ENCODE data around the gene OR6N1. TPM values are rescaled to one million over a fixed set of nuclear protein-coding genes. Genes with fewer than 3 reads are reported as not detected.

The OR6N1 gene
- total RNA-seq, 2 donors from 2014 or later: not detected

GRCh38 chr1:158781104-158781503 lies 9.1 kb upstream of the OR6N1 start, which contains the start of gene OR6N2:
Gene OR6N2 (minus strand): TSS chr1:158781204. CDS start chr1:158777635, 3,569 bp downstream.
- no peak within 1 kb of the TSS for H3K27ac ChIP-seq
- H3K4me1 ChIP-seq (ENCODE audit: control insufficient read depth in 1 of 2, low read depth in 2 of 2): no peaks in the 10 kb centered on the region
- H3K9me3 ChIP-seq: no peaks in the 10 kb centered on the region
- ATAC-seq (ENCODE audit: insufficient number of reproducible peaks, low FRiP score, low read depth) (no peak), DNase-seq (ENCODE audit: low spot score) (no peak)
- TF ChIP-seq CTCF (IDR thresholded peaks at IDR 0.05): no peak
- no peaks in the 10 kb centered on the region for H3K27me3 ChIP-seq (replicated peaks; ENCODE audit: insufficient read depth)
- no peaks in the 10 kb centered on the region for H3K36me3 ChIP-seq
- H3K4me3 ChIP-seq: no peak within 1 kb of the TSS

GRCh38 chr1:158754420-158754819 lies 17.6 kb downstream of the OR6N1 start, which contains the start of gene OR6K6:
Gene OR6K6 (plus strand): TSS chr1:158754720. CDS start chr1:158754888, 168 bp downstream.
- no peaks in the 10 kb centered on the region for H3K36me3 ChIP-seq
- DNase-seq (ENCODE audit: low spot score) (no peak), ATAC-seq (ENCODE audit: insufficient number of reproducible peaks, low FRiP score, low read depth) (no peak)
- no peak within 1 kb of the TSS for H3K4me3 ChIP-seq
- no peak within 1 kb of the TSS for H3K27ac ChIP-seq
- no peaks in the 10 kb centered on the region for H3K27me3 ChIP-seq (replicated peaks; ENCODE audit: insufficient read depth)
- no peaks in the 10 kb centered on the region for H3K4me1 ChIP-seq (ENCODE audit: control insufficient read depth in 1 of 2, low read depth in 2 of 2)
- H3K9me3 ChIP-seq: no peaks in the 10 kb centered on the region
- no peak for TF ChIP-seq CTCF (IDR thresholded peaks at IDR 0.05)

- no peaks in the 10 kb centered on the region for H3K9me3 ChIP-seq
- TF ChIP-seq CTCF (IDR thresholded peaks at IDR 0.05): no peak
- no peak for DNase-seq (ENCODE audit: low spot score)
- ATAC-seq (ENCODE audit: insufficient number of reproducible peaks, low FRiP score, low read depth): no peak
- no peaks in the 10 kb centered on the region for H3K4me1 ChIP-seq (ENCODE audit: control insufficient read depth in 1 of 2, low read depth in 2 of 2)
- H3K36me3 ChIP-seq: no peaks in the 10 kb centered on the region
- no peak overlapping the region for H3K27ac ChIP-seq
- no peaks in the 10 kb centered on the region for H3K27me3 ChIP-seq (replicated peaks; ENCODE audit: insufficient read depth)
- H3K4me3 ChIP-seq: no peak overlapping the region
Observed at GRCh38 chr1:158752155-158752712, 19.8 kb downstream of the OR6N1 start.

- ATAC-seq (ENCODE audit: insufficient number of reproducible peaks, low FRiP score, low read depth): no peak
- no peak for TF ChIP-seq CTCF (IDR thresholded peaks at IDR 0.05)
Observed at GRCh38 chr1:158735848-158736247, 36.1 kb downstream of the OR6N1 start.

GRCh38 chr1:158732524-158732923 lies 39.5 kb downstream of the OR6N1 start:
- no peaks in the 10 kb centered on the region for H3K4me1 ChIP-seq (ENCODE audit: control insufficient read depth in 1 of 2, low read depth in 2 of 2)
- TF ChIP-seq CTCF (IDR thresholded peaks at IDR 0.05): no peak
- ATAC-seq (ENCODE audit: insufficient number of reproducible peaks, low FRiP score, low read depth) (no peak), DNase-seq (ENCODE audit: low spot score) (no peak)
- no peak overlapping the region for H3K27ac ChIP-seq
- H3K36me3 ChIP-seq: no peaks in the 10 kb centered on the region
- H3K4me3 ChIP-seq: no peak overlapping the region
- no peaks in the 10 kb centered on the region for H3K27me3 ChIP-seq (replicated peaks; ENCODE audit: insufficient read depth)
- no peaks in the 10 kb centered on the region for H3K9me3 ChIP-seq

More at GRCh38 chr1:158735848-158736247, 36.1 kb downstream of the OR6N1 start:
- Histone ChIP-seq H3K4me3 (no peak overlapping the region), H3K36me3 (no peaks in the 10 kb centered on the region), H3K27ac (no peak overlapping the region), H3K4me1 (ENCODE audit: control insufficient read depth in 1 of 2, low read depth in 2 of 2) (no peaks in the 10 kb centered on the region), H3K9me3 (no peaks in the 10 kb centered on the region), H3K27me3 (replicated peaks; ENCODE audit: insufficient read depth) (no peaks in the 10 kb centered on the region)
- no peak for DNase-seq (ENCODE audit: low spot score)
